C4-2B (cell line): ENCODE results near the gene NSD1.

Experiments
- CTCF ChIP-seq: fragments of 450-650 bp; conservative IDR thresholded peaks from 2 replicates; pipeline ENCODE4 v1.5.1; 2017; ENCODE audit warnings: mild to moderate bottlenecking
- ZFX ChIP-seq: fragments of 450-650 bp; IDR thresholded peaks from 2 replicates; pipeline ENCODE4 v1.6.1; 2017

DNA sequence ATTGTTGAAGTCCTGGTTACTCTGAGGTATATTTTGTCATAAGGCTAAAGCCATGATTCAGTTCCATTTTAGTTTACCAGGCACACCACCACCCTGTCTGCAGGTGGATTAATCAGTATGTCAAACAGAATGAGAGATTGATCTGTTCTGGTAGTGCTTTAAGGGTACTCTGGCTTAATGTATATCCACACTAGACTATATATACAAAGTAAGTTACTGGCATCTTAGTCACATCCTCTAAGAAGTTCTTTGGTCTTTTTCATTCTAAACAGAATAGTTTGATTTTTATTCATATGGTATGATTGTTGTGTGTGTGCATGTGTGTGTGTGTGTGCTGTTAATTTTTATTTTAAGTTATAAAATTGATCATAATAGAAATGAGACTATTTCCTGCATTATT is 108.2 kb downstream of the NSD1 start:
- TF ChIP-seq CTCF (no peak), ZFX (no peak)
